Brain pericyte (primary cell): ENCODE measurements around the gene C16orf95.
"Not testable (repeated sequence)": the region's sequence is repeated elsewhere in the genome, so short reads cannot be mapped to it uniquely, and the experiment has no call there.

Source experiments
- DNase-seq: peaks from one replicate; pipeline ENCODE4 v3.0.0-alpha.2; 2012; ENCODE audit warnings: low read depth, low spot score

The C16orf95 gene

DNA sequence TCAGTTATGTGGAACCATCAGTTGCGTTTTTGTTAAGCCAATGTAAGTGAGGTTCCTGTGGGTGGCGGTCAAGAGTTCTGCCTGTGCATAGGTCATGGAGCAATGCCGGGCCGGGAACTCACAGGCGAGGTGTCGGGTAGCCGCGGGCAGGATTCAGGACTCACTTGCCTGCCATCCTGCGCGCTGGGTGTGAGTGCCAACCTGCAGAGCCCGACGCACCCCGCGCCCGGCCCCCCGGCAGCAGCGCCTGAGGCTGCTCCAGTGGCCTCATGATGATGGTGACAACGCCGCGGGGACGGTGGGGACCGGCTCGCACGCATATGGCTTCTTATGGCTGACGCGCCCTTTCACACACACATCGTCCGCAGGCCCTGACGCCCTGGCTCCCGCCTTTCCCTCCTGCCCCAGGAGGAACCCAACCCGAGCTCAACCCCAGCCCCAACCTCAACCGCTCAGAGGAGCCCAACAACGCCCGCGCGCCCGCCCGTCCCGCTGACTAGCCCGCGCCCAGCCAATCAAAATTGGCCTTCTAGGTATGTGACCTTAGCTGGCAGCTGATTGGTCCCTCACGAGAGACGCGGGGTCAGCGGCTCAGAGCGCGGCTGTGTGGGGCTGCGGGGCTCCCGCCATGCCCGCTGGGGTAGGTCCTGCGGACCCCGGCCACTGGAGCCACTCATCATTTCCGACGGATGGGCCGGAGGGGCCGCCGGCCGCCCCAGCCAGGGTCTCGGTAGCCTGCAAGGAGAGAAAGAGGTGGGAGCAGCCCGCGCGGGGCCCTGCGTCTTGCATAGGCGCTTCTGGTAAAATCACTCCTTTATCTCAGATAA lies at the start of gene C16orf95:
Gene C16orf95 (minus strand): TSS at position 470 of the 827 bp plus-strand sequence. CDS start 150 bp downstream, at position 320.
- peak; percentile 76 for DNase-seq

- no peak for DNase-seq
Measured at GRCh38 chr16:87366930-87367329, 49.7 kb upstream of the C16orf95 start.

DNA sequence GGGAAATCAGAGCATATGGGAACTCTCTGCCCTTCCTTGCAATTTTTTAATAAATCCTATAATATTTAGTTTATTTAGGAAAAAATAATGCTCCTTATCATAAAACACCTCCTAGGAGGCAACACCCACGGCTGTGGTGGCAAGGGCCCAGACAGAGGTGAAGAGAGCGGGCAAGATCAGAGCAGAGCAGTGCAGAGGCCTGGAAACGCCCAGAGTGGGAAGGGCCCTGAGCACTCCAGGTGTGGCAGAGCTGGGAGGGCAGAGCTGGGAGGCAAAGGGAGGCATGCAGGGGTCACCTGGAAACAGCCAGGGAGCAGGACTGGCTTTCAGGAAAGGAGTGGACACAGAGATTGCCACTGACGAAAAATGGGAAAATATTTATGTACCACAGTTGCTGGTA lies 49.1 kb upstream of the C16orf95 start:
- DNase-seq: no peak

- DNase-seq: no peak
Measured at GRCh38 chr16:87365021-87365713, 48.0 kb upstream of the C16orf95 start.

GRCh38 chr16:87363771-87364455 lies 46.7 kb upstream of the C16orf95 start:
- DNase-seq: no peak

GRCh38 chr16:87362828-87363559 lies 45.8 kb upstream of the C16orf95 start:
- DNase-seq: not testable (repeated sequence)

DNA sequence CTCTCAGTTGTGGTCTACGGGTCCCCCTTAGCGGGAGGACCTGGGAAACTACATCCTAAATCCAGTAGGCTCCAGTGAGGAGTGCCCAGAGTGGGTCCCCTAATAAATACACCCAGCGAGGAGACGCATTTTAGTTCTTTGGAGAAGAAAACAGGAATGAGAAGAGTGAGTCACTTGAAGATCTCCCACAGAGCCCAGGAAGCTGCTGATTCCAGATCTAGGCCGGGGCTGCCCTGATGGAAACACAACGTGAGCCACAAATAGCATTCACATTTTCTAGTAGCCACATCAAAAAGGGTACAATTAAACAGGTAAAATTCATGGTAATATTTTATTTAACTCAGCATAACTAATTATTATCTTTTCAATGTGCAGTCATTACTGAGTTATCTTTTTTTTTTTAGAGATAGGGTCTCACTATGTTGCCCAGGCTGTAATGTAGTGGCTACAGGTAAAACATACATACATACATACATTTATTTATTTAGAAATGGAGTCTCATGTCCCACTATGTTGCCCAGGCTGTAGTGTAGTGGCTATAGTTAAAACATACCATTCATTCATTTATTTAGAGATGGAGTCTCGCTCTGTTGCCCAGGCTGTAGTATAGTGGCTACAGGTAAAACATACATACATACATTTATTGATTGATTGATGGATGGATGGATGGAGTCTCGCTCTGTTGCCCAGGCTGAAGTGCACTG lies 44.9 kb upstream of the C16orf95 start:
- DNase-seq: no peak

- DNase-seq: no peak
Measured at GRCh38 chr16:87360862-87361610, 43.8 kb upstream of the C16orf95 start.

- DNase-seq: no peak
Measured at GRCh38 chr16:87359121-87359520, 41.9 kb upstream of the C16orf95 start.

DNA sequence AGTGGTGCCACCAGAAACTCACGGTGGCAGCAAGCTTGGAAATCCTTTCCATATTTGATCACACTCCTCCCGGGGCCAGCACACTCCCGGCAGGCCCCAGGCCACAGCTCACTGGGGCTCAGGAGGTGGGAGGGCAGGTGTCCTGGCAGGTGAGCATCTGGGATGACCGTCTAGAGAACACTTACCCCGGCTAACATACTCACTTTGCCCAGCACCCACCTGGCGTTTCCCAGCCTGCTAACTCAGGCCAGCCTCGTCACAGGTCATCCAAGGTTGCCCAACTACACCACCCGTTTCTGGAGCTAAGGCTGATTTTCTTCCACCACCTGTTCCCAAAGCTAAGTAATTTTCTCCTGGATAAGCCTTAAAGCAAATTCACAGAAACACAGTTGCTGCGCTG lies 41.5 kb upstream of the C16orf95 start:
- no peak for DNase-seq

DNA sequence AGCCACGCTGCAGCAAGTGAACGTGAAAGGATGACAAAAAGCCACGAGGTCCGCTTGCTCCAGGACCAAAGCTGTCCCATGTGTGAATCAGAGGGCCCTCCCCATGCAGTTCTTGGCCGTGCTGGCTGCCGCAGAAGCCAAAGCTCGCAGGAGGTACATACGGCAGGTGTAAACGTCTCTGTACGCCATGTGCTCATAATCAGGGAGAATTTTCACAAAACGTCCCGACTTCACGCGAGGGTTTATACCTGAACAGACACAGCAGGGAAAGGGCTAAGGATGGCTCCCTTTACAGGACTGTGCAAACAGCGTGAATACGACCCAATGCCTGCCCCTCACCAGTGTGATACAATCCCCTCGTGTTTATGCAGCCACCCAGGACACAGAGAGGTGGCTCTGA lies 41.1 kb upstream of the C16orf95 start:
- no peak for DNase-seq

DNA sequence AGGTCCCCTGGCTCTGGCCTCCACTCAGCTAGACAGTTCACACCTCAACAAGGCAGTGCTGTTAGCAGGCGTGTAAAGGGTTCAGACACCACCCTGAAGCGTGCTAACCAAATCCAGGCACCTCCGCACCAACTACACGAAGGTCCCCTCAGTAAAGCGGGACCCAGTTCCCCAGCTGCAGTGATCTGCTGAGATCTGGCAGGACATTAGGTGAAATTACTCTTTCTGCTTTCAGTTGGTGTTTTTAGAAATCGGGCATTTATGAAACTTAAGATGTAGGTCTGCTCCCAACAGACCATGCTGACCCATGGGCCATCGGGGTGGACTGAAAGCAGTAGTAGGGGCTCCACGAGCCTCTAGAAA lies 39.3 kb upstream of the C16orf95 start:
- DNase-seq: no peak

- no peak for DNase-seq
Measured at GRCh38 chr16:87353613-87354012, 36.4 kb upstream of the C16orf95 start.

GRCh38 chr16:87352818-87353217 lies 35.6 kb upstream of the C16orf95 start:
- no peak for DNase-seq

DNA sequence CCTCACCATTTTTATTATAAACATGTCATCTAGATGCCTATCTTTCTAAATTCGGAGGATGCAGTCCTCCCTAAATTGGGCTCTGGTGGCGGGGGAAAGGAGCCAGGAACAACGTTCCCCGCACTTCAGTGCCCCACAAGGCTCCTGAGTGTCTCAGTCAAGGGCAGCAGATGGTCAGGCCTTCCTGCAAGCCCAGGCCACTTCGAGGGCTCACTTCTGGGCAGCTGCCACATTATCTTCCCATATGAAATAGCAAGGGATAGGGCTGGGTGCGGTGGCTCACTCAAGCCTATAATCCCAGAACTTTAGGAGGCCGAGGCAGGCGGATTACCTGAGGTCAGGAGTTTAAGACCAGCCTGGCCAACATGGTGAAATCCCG lies 34.1 kb upstream of the C16orf95 start:
- DNase-seq: no peak

GRCh38 chr16:87350681-87351319 lies 33.6 kb upstream of the C16orf95 start:
- DNase-seq: no peak

- no peak for DNase-seq
Measured at GRCh38 chr16:87350031-87350430, 32.8 kb upstream of the C16orf95 start.

DNA sequence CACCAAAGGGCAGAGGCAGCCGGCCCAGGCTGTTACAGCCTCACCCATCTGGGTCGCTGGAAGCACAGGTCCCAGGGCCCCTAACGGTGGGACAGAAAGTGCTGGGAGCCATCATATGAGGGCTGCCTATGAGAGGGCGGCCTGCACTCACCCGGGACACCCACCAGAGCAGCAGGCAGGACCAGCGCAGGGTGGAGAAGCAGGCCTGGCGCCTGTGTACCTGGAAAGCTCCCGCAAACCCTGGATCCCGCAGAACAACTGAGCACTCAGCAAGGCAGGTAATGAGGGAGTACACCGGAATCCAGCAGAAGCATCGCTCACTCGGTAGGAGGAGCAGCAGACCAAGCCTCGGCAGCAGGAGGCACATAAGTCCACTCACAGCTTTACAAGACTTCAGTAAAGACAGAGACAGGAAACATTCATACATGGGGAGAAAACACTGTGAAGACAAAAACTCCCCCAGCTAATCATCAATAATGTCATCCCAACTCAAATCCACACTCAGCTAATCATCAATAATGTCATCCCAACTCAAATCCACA lies 31.5 kb upstream of the C16orf95 start:
- no peak for DNase-seq

GRCh38 chr16:87347932-87348615 lies 30.9 kb upstream of the C16orf95 start:
- no peak for DNase-seq
